HG03196 (cell line): ENCODE data around the gene ASB16.
"Not testable (repeated sequence)": the region's sequence is repeated elsewhere in the genome, so short reads cannot be mapped to it uniquely, and the experiment has no call there.

Source experiments
- ATAC-seq: cut with Tn5 transposase; IDR thresholded peaks from one replicate; pipeline ENCODE4 v1.9.1; 2021; ENCODE audit not compliant: unreplicated experiment

Gene ASB16

DNA sequence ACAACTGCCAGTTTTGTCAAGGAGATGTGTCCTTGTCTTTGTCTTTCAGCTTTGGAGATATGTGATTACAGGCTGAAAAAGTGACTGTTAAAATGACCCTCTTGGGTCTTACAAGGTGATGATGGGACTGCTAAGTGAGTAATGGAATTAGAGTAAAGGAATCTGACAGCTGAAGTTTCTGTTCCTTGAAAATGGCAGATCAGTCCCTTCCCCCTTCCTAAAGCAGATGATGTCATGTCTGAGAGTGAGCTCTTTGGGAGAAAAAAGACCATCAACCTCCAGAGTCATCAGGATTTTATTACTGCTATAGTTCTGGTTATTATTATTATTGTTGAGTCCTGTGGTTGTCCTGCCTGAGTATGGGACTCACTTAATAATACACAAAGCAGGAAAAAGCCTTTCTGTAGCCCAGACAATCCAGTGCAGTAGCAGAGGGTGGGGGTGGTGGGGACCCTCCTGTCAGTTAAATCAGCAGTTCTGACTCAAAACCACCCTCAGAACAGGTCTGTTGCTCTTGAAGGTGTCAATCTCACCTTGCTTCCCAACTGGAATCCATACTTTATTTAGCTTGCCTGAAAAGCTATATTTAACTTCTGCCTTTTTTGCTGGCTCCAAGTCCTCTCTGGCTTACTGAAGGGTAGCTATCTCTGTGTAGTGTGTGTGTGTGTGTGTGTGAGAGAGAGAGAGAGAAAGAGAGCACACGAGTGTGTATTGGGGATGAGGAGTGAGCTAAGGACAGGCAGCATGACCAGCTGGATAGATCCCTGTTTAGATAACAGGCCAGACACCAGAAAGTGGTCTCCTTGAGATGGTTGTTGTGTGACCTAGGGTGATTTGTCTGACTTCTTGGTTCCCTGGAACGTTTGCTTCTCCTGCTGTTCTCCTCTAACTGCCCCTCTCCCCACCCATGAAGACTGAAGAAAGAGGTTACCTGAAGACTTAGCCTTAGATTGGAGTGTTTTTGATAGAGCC, 23.8 kb upstream of the ASB16 start:
- ATAC-seq = no peak

DNA sequence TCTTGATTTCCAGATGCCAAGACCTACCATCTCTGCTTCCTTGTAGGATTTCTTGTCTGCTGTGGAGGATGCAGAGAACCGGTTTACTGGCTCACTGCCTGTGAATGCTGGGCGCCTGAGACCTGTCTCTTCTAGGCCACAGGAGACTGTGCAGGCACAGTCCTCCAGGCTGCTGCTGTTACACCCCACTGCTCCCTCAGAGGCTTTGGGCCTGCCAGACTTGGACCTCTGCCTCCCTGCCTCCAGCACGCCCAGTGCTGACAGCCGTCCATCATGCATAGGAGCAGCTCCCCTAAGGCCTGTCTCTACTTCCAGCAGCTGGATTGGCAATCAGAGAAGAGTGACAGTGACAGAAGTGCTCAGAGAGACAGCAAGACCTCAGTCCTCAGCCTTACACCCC, 22.7 kb upstream of the ASB16 start:
- ATAC-seq = no peak

DNA sequence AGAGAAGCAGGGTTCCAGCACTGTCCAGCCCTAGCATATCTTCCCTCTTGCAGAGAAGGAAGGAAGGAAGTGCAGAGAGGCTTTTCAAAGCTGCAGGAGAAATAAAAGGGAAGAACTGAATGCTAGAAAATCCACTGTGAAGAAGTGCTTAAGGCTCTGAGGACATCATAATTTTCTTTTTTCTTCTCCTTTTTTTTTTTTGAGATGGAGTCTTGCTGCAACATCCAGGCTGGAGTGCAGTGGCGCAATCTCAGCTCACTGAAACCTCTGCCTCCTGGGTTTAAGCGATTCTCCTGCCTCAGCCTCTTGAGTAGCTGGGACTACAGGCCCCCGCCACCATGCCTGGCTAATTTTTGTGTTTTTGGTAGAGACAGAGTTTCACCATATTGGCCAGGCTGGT, 21.4 kb upstream of the ASB16 start:
- ATAC-seq = not testable (repeated sequence)

DNA sequence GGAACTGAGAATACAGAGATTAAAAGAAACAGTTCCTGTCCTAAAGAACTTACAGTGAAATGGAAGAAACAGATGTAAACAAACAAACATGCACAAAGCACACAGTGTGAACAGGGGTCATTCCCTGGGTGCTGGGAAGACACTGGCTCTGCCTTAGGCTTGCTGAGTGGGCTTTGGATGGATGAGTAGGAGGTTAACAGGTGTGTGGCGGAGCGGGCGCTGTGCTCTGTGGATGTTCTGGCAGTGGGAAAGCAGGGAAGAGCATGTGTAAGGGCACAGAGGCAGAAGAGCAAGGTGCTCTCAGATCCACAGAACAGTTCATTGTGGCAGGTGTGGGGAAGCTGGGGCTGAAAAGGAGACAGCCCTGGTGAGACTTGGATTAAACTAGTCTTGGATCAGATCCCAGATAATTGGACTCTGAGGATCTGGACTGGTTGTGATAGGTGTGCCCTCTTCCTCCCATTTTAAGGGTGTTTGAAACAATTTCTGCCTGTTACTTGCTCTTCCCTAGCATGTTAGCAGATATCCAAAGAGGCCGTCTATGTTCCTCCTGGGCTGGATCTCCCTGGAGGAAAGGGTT, 20.7 kb upstream of the ASB16 start:
- no peak for ATAC-seq

DNA sequence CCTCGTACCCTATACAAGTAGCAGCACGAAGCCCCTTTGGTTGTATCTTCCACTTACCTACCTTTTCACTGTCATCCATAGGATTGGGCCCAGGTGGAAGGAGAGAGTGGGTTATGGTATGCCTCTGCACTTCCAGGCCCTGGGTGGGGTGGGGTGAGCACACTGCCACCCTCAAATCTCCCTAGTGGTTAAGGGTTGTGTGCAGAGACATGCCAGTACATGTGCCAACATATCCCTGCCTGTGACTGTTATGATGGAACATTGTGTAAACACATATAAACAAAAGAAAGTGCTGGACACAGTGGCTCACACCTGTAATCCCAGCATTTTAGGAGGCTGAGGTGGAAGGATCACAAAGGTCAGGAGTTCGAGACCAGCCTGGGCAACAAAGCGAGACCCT, 17.6 kb upstream of the ASB16 start:
- no peak for ATAC-seq

DNA sequence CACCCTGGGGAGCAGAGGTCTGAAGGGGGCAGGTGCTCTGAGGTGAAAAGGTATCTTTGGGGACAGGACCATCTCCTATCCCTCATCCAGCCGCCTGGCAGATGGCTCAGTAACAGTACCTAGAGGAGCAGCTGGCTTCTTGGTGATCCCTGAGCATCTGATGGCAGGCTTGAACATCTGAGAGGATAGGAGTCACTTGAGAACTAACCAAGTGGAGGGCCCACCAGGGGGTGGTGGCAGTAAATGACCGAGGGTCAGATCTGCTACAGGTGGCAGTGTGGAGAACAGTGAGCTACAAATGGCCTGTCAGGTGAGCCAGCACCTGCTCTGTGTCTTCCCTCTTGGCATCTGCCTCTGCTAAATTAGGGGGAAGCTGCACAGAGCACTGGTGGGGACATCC, 15.0 kb upstream of the ASB16 start:
- no peak for ATAC-seq

DNA sequence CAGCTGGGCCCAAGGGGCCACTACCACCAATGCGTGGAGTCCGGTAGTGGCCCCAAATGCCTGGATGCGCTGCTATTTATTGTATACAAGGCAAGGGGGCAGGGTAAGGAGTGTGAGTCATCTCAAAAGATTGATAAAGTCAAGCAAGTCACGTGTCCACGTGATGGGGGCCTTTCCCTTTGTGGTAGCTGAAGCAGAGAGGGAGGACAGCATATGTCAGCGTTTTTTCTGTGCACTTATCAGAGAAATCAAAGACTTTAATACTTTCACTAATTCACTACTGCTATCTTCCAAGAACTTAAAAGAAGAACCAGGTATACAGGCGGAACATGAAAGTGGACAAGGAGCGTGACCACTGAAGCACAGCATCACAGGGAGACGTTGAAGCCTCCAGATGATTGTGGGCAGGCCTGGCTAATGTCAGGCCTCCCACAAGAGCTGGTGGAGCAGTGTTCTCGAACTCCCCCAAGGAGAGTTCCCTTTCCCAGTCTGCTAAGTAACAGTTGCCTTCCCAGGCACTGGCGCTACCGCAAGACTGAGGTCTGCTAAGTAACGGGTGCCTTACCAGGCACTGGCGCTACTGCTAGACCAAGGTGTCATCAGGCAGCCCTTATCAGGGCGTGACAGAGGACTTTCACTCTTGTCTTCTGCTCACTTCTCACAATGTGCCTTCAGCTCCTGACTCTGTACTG, 10.8 kb upstream of the ASB16 start:
- no peak for ATAC-seq

DNA sequence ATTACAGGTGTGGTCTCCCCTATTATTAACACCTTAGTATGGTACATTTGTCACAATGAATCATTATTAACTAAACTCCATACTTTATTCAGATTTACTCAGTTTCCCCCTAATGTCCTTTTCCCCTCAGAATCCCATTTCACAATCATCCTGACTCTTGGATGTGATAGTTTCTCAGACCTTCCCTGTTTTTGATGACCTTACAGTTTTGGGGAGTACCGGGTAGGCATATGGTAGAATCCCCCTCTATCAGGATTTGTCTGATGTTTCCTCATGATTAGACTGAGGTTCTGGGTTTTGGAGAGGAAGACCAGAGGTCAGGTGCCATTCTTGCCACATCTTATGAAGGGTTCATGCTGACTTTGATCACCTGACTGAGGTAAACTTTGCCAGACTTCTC, 6.0 kb upstream of the ASB16 start:
- ATAC-seq = no peak

DNA sequence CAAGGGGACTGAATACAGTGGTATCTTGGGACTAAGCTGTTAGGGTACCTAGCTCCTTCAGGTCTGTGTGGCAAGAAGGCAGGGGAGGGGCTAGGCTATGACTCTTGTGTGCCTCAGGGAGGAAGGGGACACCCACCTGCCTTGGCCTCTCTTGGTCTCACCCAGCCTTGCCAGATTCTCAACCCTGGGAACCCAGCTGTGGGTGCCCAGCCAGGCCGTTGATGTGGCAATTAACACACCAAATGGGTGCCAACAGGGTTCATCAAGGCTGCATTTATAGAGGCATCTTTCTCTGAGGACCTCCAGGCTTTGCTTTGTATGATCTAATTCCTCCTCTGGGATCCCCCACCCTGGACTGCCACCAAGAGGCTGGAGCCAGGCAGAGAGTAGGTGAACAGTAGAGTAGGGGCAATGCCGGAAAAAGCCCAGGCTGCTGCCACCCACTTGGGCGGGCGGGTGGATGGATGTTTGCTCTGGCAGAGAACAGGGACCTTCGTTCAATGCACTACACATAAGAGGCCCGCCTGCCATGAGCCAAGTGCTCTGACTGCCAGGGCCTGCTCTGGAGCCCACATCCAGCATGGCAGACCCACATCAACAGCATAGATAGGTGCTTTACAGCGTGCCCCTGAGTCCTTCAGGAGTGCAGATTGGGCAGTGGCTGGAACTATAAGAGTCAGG, 3.2 kb upstream of the ASB16 start:
- no peak for ATAC-seq

DNA sequence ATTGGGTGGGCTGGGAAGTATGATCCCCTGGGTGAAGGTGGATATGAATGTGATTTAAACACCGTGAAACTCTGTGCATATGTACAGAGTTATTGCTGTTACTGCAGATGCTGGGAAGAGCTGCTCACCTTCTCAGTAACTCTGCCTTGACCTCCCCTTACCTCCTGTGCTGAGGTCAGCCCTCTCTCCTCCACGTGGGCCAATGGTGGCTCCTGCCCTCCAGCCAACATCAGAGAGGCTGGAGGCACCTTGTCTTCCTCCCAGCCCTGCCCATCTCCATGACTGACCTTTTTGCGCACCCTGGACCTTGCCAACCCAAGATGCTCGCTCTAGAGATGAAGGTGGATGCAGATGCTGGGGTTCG, 387 bp upstream of the ASB16 start:
- ATAC-seq = no peak

DNA sequence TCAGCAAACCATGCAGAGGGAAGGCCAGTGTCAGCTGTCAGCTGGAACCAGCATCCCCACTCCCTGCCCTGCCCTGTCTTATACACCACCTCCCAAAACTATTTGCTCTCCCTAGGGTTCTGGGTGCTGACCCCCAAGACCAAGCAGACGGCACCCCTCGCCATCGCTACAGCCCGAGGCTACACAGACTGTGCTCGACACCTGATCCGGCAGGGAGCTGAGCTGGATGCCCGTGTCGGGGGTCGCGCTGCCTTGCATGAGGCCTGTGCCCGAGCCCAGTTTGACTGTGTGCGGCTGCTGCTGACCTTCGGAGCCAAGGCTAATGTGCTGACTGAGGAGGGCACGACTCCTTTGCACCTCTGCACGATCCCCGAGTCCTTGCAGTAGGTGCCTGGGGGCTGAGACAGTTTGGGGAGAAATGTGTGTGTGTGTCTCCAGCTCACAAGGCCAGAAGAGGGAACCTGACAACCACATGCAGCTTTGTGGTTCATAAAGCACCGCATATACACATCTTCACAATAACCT, 1.5 kb downstream of the ASB16 start:
- ATAC-seq = no peak

DNA sequence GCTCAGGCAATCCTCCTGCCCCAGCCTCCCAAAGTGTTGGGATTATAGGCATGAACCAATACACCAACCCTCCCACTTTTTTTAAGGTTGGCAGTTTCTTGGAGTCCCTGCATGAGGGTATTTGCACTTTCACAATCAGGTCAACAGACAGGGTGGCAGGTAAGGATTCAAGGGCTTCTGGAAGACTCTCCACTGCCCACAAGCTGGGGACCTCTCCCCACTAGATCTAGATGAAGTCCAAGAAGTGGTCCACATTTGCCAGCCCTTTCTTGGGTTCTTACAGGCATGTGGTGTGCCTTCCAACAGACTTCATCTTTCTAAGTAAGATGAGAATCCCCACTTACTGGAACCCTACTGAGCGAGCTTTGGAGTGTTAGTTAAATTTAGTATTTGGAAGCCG, 3.9 kb downstream of the ASB16 start:
- no peak for ATAC-seq

DNA sequence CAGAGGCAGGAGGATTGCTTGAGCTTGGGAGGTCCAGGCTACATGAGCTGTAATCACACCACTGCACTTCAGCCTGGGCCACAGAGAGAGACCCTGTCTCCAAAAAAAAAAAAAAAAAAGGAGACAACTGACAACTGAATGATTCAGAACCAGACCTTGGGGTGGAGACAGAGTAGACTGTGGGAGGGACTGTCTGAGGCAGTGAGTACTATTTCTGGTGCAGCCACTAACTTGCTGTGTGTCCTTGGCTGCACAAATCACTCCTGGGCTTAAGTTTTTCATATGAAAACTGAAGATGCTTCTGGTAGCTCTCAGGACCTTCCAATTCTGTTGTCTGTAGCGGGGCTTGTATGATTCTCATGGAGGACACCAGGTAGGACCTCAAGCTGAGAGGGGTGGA, 5.8 kb downstream of the ASB16 start:
- no peak for ATAC-seq

DNA sequence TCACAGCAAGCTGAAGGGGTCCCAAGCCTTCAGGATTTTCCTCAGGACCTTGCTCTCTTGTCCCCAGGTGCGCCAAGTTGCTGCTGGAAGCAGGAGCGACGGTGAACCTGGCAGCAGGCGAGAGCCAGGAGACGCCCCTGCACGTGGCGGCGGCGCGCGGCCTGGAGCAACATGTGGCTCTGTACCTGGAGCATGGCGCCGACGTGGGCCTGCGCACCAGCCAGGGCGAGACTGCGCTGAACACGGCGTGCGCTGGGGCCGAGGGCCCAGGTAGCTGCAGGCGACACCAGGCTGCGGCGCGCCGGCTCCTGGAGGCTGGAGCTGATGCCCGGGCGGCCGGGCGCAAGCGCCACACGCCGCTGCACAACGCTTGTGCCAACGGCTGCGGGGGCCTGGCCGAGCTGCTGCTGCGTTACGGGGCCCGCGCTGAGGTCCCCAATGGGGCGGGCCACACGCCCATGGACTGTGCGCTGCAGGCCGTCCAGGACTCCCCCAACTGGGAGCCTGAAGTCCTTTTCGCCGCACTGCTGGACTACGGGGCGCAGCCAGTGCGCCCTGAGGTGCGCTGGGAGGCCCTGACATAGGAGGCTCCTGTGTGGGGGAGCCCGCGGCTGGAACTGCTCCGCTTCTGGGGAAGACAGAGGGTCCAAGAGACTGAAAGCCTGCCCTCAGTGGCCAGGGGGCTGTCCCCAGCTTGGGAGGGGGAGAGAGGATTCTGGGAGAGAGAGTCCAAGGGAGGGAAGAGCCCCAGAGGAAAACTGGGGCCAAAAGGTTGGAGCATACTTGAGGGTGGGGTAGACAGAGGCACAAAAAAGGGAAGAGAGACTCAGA, 6.4 kb downstream of the ASB16 start:
- no peak for ATAC-seq

DNA sequence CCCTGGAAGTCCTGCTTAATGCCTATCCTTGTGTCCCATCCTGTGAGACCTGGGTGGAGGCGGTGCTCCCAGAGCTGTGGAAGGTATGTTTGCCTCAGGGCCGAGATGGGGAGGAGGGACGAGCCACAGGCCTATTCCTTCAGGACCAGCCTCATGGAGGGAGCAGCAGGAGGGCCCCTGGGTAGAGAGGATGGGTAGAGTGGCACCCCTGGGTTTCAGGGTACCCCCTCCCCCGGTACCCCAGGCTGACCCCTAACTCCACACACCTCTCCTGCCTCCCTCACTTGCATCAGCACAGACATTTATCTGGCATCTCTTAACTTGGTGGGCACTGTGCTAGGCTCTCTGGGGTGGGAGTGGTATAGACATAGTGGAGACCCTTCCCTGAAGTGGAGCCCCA, 7.1 kb downstream of the ASB16 start:
- ATAC-seq = no peak

DNA sequence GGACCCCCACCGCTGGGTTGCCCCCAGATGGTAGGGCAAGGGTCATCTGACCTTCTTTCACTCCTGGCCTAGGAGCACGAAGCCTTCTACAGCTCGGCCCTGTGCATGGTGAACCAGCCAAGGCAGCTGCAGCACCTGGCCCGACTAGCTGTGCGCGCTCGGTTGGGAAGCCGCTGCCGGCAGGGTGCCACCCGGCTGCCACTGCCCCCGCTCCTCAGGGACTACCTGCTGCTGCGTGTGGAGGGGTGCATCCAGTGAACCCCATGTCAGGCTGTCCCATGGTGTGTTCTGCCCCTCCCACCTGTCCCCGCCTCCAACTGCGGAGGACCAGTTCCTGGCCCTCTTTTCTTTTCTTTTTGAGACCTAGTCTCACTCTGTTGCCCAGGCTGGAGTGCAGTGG, 7.6 kb downstream of the ASB16 start:
- no peak for ATAC-seq

DNA sequence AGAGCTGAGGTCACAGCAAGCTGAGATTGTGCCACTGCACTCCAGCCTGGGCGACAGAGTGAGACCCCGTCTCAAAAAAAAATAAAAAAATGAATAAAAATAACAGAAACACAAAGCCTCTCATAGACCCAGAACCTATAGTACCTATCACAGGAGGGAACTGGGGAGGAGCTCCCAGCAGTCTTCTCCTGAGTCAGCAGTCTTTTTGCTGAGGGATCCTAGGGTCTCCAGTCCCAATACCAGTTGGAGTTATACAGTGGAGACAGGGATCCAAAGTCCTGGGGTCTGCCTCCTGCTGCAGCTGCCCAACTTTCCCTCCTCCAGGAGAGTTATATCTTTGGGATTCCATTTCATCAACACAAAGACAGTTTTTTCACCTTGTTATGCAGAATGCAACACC, 12.5 kb downstream of the ASB16 start:
- ATAC-seq = no peak

DNA sequence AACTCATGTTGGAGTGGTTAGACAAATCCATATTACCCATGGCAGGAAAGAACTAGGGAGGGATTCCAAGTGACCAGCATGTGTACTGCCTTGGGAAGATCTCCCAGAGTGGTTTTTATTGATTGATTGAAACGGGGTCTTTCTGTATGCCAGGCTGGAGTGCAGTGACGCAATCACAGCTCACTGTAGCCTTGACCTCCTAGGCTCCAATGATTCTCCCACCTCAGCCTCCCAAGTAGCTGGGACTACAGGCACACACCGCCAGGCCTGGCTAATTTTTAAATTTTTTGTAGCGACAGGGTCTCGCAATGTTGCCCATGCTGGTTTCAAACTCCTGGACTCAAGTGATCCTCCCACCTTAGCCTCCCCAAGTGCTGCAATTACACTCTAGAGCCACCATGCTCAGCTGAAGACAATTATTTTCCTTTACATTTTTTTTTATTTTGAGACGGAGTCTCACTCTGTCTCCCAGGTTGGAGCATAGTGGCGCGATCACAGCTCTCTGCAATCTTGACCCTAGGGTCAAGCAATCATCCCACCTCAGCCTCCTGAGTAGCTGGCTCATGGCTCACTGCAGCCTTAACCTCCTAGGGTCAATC, 13.8 kb downstream of the ASB16 start:
- no peak for ATAC-seq

DNA sequence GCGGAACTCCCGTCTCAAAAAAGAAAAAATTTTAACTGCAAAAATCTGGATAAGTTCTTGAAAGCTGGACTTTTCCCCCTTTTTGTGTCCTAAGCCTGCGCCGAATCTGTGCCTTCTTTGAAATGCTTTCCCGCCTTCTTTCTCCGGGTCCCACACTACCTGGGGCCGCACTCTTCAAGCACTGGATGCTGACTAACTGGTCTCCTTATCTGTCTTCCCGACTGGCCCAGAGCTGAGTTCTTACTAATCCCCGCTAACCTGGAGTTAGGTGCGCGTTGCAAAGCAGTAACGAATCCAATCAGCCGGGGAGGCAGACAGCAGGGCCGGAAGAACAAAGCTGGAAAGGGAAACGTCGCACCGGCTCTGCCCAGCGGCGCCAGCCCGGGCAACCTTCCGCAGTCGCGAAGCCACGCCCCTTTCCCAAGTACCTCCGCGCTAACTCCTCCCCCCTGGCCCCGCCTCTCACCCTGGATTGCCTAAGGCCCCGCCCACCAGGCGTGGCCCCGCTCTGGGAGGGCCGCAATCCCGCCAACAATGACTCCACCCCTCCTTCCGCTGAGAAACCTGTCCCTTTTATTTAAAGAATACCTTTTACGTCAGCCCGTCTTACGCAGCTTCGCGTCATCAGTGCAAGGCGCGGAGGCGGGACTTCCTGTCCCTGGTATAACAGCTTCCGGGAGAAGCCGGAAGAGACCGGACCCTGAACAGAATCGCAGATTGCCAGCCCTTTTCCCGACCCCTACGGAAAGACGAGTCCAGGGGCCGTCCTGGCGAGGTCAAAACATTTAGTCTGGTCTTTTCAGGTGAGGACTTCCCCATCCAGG, 16.0 kb downstream of the ASB16 start, which contains the start of gene TMUB2:
TMUB2 (plus strand) TSS at position 666 of the 824 bp plus-strand sequence. CDS start 737 bp downstream, outside the sequence.
- peak; percentile 77 for ATAC-seq
